Measurements from ENCODE around the gene SLC19A1.

Gene SLC19A1

GRCh38 chr21:45491623-45492022 is 50.6 kb downstream of the SLC19A1 start:
- no peak for DNase-seq (ENCODE audit: low read depth)
- H3K4me3 ChIP-seq (ENCODE audit: low read length): no peak overlapping the region
- no peak for TF ChIP-seq CTCF (conservative IDR thresholded peaks at IDR 0.05; ENCODE audit: low read length)

GRCh38 chr21:45491056-45491455 is 51.2 kb downstream of the SLC19A1 start:
- no peak for DNase-seq (ENCODE audit: low read depth)
- H3K4me3 ChIP-seq (ENCODE audit: low read length): no peak overlapping the region
- TF ChIP-seq CTCF (conservative IDR thresholded peaks at IDR 0.05; ENCODE audit: low read length): no peak

- TF ChIP-seq CTCF (conservative IDR thresholded peaks at IDR 0.05; ENCODE audit: low read length): no peak
- no peak for DNase-seq (ENCODE audit: low read depth)
- H3K4me3 ChIP-seq (ENCODE audit: low read length): no peak overlapping the region
Measured at GRCh38 chr21:45490049-45490731, 52.0 kb downstream of the SLC19A1 start.

GRCh38 chr21:45489722-45489982 is 52.6 kb downstream of the SLC19A1 start:
- H3K4me3 ChIP-seq (ENCODE audit: low read length): no peak overlapping the region
- TF ChIP-seq CTCF (conservative IDR thresholded peaks at IDR 0.05; ENCODE audit: low read length): no peak
- DNase-seq (ENCODE audit: low read depth): no peak

GRCh38 chr21:45488931-45489721 is 53.1 kb downstream of the SLC19A1 start:
- DNase-seq (ENCODE audit: low read depth): no peak
- TF ChIP-seq CTCF (conservative IDR thresholded peaks at IDR 0.05; ENCODE audit: low read length): no peak
- no peak overlapping the region for H3K4me3 ChIP-seq (ENCODE audit: low read length)

GRCh38 chr21:45487891-45488600 is 54.2 kb downstream of the SLC19A1 start:
- no peak overlapping the region for H3K4me3 ChIP-seq (ENCODE audit: low read length)
- no peak for DNase-seq (ENCODE audit: low read depth)
- TF ChIP-seq CTCF (conservative IDR thresholded peaks at IDR 0.05; ENCODE audit: low read length): no peak
